COR-L47 (cell line): ENCODE results near the gene CAPRIN1.
"Not testable (repeated sequence)": the region's sequence is repeated elsewhere in the genome, so short reads cannot be mapped to it uniquely, and the experiment has no call there.

Experiments
- DNase-seq: peaks from one replicate; lab custom pipeline; 2025; lab: John Stamatoyannopoulos, UW

CAPRIN1 gene

GRCh38 chr11:34086554-34087283 lies 35.2 kb downstream of the CAPRIN1 start:
- no peak for DNase-seq

- no peak for DNase-seq
Measured at GRCh38 chr11:34091825-34092224, 40.3 kb downstream of the CAPRIN1 start.

DNA sequence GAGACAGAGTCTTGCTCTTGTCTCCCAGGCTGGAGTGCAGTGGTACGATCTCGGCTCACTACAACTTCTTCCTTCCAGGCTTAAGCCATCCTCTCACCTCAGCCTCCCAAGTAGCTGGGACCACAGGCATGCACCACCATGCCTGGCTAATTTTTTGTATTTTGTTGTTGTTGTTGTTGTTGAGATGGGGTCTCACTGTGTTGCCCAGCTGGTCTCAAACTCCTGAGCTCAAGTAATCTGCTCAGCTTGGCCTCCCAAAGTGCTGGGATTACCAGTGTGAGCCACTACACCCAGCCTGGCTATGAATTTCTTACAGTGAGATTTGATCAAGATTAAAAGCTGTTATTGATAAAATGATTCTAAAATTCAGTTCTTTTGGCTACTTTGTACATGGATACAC lies 43.4 kb downstream of the CAPRIN1 start:
- not testable (repeated sequence) for DNase-seq

DNA sequence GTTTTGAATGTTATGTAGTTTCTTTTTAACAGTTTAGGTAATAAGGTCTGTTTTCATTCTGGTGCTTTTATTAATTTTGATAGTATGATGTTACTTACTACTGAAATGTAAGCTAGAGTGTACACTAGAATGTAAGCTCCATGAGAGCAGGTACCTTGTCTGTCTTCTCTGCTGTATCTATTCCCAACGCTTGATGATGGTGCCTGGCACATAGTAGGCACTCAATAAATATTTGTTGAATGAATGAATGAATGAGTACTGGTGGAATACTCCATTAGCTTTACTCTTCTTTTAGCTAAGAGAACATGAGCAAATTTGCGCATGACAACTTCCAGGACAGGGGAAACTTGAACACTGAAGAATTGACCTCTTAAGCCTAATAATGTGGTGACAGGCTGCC lies 47.3 kb downstream of the CAPRIN1 start:
- no peak for DNase-seq

GRCh38 chr11:34104680-34105078 lies 53.1 kb downstream of the CAPRIN1 start:
- DNase-seq: no peak

DNA sequence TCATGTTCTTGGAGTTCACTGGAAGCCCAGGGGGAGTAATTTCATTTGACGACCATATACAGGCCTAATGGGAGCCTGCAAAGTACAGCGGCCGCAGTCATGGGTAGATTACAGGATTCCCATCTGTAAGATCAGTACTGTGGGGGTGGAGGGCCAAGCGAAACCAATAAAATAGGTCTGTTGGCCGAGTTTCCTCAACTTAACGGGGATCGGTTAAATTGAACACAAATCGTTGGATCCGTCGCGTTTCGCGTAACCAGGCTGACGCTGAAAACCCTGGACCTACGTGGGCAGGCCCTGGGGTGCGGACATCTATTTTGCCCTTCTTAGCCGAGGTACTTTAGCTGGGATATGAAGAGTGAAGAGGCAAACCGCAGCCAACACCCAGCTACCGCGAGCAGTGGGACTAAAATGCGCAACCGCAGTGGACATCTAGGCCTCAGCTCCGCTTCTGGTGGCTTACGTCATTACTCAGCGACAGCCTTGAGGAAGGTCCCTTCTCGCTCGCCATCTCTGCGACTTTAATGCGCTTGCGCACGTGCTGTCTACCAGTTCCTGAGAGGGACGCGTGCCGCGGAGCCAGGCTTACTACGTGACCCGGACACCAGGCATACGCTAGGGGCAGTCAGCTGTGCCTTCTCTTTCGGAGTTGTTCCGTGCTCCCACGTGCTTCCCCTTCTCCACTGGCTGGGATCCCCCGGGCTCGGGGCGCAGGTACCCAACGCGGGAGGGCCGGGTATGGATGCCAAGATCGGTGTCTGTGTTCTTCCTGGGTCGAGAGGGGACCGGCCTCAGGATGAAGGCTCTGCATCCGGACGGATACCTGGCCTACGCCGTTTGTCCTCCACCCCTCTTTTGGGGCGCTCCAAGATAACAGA lies 53.8 kb downstream of the CAPRIN1 start, which contains the start of gene NAT10:
Gene NAT10 (plus strand): TSS at position 551 of the 878 bp plus-strand sequence. CDS start 2,597 bp downstream, outside the sequence.
- peak; percentile 97 for DNase-seq

DNA sequence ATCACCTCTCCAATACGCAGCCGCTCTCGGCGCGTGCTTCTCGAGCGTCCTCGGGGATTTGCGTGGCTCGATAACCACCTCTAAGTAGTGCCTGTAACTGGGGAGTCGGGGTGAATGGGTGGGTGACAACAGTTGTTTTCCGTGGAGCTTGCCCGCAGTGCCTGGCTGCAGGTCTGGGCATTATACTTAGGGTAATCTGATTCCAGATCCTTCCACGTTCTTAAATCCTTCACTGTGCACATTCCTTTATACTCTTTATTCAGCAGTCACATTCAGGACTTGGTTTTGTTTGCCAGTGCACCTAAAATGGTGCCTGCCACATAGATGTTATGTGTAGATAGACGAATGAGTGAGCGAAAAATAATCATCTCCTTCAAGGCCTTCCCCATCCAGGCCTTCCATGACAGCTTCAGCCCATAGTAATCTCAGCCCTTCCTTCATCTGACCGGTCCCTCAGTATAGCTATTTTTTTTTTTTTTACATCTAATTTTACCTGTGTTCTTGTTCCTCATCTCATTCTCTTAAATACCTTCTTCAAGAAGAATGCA lies 54.5 kb downstream of the CAPRIN1 start:
- DNase-seq: no peak

- DNase-seq: no peak
Measured at GRCh38 chr11:34111722-34112270, 60.3 kb downstream of the CAPRIN1 start.

DNA sequence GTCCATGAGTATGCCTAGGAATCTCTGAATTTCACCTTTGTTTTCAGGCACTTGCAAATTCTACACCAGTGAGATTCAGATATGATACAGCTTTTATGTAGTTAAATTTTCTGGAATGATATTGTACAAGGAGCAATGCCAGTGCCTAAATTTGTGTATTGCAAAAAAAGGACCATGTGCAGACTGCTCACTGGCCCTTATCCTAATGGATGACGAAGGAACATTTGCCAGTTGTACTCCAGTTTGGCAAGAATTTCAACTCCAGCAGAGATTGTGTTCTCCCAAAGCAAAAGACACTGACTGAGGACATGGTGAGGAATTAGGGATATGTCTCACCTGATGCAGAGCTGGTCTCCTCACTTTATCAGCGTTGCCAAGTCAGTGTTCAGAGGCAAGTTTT lies 62.5 kb downstream of the CAPRIN1 start:
- no peak for DNase-seq

DNA sequence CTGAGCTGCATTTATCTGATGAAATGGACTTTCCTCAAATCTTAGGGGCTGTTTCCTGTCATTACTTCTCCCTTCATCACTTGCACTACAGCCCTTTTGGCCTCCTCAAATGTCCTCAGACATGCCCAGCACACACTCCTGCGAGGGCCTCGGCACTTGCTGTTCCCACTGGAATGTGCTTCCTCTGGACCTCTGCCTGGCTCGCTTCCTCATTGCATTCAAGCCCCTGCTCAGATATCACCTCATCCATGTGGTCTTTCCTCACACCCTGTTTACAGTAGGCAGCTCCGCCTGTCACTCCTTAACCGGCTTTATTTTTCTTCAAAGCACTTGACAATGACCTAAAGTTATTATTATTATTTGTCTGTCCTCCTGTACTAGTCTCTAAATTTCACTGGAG lies 62.9 kb downstream of the CAPRIN1 start:
- DNase-seq: no peak

DNA sequence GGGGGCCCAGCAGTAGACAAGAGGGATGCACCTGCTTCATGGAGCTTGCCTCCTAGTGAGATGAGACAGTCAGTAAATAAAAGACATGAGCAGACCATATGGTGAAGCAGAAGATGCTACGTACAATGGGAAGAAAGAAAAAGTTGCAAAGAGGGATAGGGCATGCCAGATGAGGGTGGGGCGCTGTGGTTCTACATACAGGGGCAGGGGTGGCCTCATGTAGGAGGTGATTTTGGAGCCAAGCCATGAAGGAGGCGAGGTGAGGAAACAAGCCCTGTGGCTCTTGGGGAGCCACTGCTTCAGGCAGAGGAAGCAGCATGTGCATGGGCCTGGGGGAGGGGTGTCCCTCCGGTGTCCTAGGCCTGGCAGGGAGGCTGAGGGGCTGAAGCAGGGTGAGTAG lies 69.1 kb downstream of the CAPRIN1 start:
- DNase-seq: no peak

GRCh38 chr11:34124885-34125668 lies 73.5 kb downstream of the CAPRIN1 start:
- DNase-seq: no peak

GRCh38 chr11:34126959-34127848 lies 75.7 kb downstream of the CAPRIN1 start:
- DNase-seq: no peak

- no peak for DNase-seq
Measured at GRCh38 chr11:34128824-34129223, 77.3 kb downstream of the CAPRIN1 start.

GRCh38 chr11:34132261-34132965 lies 80.9 kb downstream of the CAPRIN1 start:
- DNase-seq: no peak

GRCh38 chr11:34134765-34135164 lies 83.2 kb downstream of the CAPRIN1 start:
- no peak for DNase-seq

GRCh38 chr11:34135439-34135838 lies 83.9 kb downstream of the CAPRIN1 start:
- DNase-seq: no peak

DNA sequence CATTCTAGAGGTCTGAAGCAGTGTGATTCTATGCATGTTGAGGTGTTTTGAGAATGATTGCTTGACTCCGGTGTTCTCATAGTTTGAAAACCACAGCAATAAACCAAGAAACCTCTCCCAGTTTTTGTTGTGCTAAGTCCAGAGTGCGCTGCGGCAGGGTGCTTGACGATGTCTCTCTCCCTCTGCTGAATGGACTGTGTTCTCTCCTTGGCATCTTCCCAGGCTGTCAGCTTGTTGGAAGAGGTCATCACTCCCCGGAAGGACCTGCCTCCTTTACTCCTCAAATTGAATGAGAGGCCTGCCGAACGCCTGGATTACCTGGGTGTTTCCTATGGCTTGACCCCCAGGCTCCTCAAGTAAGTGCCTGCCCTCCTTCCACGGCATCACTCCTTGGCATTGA lies 84.9 kb downstream of the CAPRIN1 start:
- no peak for DNase-seq

- DNase-seq: no peak
Measured at GRCh38 chr11:34139346-34139745, 87.8 kb downstream of the CAPRIN1 start.

GRCh38 chr11:34140149-34140548 lies 88.6 kb downstream of the CAPRIN1 start:
- DNase-seq: no peak
